Occipital lobe (tissue), 2 donors: ENCODE measurements around the gene SGSM1. TPM values are rescaled to one million over a fixed set of nuclear protein-coding genes. Genes with fewer than 3 reads are reported as not detected.
"Not testable (repeated sequence)": the region's sequence is repeated elsewhere in the genome, so short reads cannot be mapped to it uniquely, and the experiment has no call there.

Experiments used
- DNase-seq: peaks from one replicate; lab custom pipeline; 2025; lab: John Stamatoyannopoulos, UW
- total RNA-seq: library from RNA; depleted of rRNA; stranded (reverse); fragments of >200 nt; gene quantifications from one replicate; pipeline ENCODE4 v1.2.3, GENCODE V29; 2014

SGSM1 gene
- total RNA-seq, 1 donor from 2014 or later, result 11.4 TPM

GRCh38 chr22:24894220-24894975 is 88.4 kb downstream of the SGSM1 start:
- DNase-seq, result peak; percentile 5

DNA sequence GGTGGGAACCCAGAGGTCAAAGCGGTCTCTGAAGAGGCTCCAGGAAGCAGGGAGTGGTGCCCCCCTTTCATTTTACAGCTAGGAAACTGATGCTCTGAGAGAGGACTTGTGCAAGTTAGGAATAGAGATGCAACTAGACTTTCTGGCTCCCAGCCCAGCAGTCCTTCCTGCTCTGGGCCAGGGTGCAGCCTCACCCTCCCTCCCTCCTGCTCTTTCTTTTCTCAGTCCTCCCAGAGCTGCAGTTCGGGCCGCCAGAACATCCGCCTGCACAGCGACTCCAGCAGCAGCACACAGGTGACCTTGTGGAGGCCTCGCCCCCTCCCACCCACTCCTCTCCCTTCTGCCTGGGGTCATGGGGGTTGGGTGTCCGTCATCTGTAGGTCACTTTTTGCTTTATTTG is 89.0 kb downstream of the SGSM1 start:
- DNase-seq, result no peak

- DNase-seq, result no peak
Measured at GRCh38 chr22:24901448-24901847, 95.4 kb downstream of the SGSM1 start.

- DNase-seq, result no peak
Measured at GRCh38 chr22:24905909-24906308, 99.9 kb downstream of the SGSM1 start.

DNA sequence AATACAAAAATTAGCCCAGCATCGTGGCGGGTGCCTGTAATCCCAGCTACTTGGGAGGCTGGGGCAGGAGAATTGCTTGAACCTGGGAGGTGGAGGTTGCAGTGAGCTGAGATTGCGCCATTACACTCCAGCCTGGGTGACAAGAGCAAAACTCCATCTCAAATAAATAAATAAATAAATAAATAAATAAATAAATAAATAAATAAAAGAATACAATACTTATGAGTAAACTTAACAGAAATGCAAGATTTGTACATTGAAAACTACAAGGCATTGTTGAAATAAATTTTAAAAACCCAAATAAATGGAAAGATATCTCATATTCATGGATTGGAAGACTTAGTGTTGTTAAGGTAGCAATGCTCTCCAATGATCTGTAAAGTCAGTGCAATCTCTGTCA is 101.1 kb downstream of the SGSM1 start:
- not testable (repeated sequence) for DNase-seq

- no peak for DNase-seq
Measured at GRCh38 chr22:24920029-24920428, 114.0 kb downstream of the SGSM1 start.

- DNase-seq, result no peak
Measured at GRCh38 chr22:24925586-24926427, 119.8 kb downstream of the SGSM1 start.

DNA sequence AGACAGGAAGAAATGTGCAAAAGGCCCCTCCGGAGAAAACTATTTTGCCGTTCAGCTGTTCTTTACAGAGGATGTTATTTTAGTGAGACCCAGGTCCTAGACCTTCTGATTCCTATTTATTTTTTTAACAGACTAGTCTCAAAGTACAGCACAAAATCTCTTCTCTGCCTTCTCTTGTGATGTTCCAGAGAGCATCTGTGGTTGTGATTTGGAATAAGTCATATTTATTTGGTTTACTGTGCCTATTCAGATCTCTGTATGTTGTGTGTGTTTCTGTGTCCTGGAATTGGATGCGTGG is 120.4 kb downstream of the SGSM1 start:
- DNase-seq, result no peak

DNA sequence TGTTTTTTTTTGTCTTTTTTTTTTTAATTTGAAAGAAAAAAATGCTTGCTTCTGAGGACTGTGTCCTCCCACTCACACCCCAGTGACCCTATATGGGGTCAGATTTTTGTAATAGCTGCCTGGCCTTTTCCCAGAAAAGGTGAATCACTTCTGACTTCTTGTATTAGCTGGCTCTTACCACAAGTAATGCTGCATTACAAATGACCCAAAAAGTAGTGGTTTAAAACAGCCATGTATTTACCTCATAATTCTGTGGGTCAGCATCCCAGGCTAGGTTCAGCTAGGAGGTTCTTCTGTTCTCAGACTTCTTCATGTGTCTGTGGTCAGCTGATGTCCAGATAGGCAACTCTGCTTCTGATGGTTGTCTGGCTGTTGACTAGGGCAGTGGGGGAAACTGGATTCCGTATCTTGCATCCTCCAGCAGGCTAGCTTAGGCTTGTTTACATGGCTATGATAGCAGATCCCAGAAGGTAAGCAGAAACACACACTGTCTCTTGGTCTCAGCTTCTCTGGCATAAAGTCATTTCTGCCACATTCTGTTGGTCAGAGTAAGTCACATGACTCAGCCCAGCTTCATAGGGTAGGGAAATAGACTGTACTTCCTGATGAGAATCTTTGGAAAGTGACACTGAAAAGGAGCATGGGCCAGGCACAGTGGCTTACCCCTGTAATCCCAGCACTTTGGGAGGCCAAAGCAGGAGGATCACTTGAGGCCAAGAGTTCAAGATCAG is 121.0 kb downstream of the SGSM1 start:
- no peak for DNase-seq

DNA sequence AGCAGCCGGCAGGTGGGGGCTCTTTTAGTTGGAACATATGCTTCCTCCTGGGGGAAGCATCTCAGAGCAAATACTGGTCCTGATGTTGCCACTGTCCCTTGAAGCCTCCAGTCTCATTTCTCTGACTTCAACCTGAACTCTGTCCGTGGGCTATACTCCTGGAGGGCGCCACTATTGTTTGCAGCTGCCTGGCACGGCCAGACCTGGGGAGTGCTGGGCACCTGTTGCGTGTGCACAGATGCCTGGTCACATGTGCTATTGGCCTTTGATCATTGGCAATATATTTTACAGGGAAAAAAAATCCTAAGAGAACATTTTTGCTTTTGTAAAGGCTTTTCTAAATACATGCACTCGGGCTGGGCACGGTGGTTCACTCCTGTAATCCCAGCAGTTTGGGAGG is 122.3 kb downstream of the SGSM1 start:
- no peak for DNase-seq

DNA sequence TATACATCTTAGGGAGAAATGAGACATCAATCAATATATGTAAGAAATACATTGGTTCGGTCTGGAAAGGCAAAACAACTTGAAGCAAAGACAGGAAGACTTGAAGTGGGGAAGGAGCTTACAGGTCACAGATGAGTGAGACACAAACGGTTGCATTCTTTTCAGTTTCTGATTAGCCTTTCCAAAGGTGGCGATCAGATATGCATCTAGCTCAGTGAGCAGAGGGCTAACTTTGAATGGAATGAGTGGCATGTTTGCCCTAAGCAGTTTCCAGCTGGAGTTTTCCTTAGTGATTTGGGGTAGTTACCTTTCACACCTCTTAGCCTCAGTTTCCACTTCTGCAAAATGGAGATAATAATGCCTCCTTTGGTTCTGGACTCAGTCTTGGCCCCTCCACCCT is 124.7 kb downstream of the SGSM1 start:
- DNase-seq, result no peak

DNA sequence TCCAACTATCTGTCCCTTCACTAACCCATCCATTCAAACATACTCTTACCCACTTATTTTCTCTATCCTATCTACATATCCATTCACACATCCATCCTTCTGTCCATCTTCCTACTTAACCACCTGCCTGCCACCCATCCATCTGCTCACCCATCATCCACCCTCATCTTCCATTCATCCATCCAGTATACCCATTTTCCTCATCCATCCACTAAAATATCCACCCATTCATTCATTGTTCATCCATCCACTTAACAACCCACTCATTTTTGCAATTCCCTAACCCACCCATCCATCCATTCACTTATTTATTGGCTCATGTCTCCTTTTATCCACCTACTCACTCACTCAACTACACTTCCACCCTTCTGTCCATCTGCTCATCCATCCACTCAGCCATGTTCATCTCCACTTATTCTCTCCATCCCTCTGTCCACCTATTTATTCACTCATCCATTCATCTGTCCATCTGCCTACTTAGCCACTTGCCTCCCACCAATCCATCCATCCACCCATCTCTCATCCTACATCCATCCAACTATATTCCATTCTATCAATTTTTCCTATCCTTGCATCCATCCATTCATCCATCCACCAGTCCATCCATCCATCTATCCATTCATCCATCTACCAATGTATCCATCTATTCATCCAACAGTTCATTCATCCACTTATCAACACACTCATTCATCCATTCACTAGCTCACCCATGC is 129.9 kb downstream of the SGSM1 start:
- no peak for DNase-seq

GRCh38 chr22:24937114-24937513 is 131.1 kb downstream of the SGSM1 start:
- DNase-seq, result no peak

- no peak for DNase-seq
Measured at GRCh38 chr22:24938741-24939341, 132.8 kb downstream of the SGSM1 start.

DNA sequence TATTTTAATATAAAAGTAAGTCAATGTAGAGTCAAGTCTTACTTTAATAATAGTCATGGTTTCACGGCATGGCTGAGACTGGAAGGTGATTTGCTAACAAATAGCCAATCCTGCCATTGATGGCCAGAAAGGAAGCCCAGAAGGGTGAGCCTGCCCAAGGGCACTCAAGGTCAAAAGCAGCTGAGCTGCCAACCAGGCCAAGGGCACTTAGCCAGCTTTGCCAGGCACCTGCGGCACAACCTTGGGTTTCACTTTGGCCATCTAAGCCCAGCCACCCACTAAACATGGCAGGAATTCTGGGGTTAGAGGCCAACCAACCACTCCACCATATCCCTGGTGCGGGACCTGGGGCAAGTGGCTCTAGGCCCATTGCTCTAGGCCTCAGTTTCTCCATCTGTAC is 136.3 kb downstream of the SGSM1 start:
- DNase-seq, result no peak

- no peak for DNase-seq
Measured at GRCh38 chr22:24944217-24944937, 138.4 kb downstream of the SGSM1 start.

DNA sequence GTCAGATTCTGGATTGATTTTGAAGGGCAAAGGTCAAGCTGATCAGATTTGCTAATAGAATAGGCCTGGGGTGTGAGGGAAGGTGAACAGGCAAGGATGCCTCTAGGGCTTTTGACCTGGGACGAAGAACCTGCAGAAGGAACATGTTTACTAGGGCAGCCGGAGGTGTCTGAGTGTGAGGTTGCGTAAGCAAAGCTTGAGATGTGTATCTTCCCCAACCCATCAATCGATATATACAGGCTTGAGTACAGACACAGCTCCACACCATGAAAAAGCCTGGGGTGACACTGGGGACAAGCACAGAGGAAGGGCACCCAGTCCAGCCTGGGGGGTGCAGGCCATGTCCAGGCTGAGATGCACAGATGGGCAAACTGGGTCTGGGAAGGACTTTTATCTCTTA is 139.4 kb downstream of the SGSM1 start:
- DNase-seq, result no peak

DNA sequence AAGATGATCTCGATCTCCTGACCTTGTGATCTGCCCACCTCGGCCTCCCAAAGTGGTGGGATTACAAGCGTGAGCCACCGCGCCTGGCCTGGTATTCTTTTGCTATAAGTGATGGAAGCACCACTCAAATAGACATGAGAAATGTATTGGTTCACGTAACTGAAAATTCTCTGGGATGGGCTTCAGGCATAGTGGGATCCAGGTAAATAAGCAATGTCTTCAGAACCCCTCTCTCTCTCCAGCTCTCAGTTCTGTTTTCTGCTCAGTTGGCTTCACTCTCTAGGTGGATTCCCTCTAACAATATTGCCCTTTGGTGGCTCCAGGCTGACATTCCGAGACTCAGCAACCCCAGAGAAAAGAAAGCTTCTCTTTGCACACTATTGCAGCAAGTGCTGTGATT is 141.4 kb downstream of the SGSM1 start:
- no peak for DNase-seq

DNA sequence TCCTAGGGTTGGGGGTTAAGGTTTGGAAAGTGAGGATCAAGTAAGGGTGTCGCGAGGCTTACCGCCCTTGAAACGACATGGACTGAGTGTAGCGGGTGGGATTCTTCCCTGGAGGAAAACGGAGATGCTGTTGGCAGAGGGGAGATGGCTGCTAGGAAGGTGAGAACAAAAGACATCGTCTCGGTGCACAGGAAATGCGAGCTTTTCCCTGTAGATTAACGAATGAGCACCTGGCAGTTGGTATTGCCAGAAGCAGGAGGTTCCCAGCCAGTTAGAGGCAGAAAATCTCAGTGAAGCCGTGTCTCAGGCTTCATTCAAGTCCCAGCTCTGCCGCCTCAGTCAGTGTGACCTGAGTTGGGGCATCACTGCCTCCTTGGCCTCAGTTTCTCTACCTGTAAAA is 141.9 kb downstream of the SGSM1 start:
- DNase-seq, result no peak

GRCh38 chr22:24948356-24949202 is 142.6 kb downstream of the SGSM1 start:
- no peak for DNase-seq
